ENCODE data around the gene CDK8. TPM values are rescaled to one million over a fixed set of nuclear protein-coding genes. Genes with fewer than 3 reads are reported as not detected.

Gene CDK8
- polyA plus RNA-seq, 3 donors = 3.0 to 10.9 (median 3.3) TPM

- Histone ChIP-seq H3K4me1 (ENCODE audit: control insufficient read depth in 1 of 2, insufficient read depth in 2 of 2, low read length in 2 of 2) (no peaks in the 10 kb centered on the region), H3K4me2 (replicated peaks; ENCODE audit: extremely low read depth, low read length, poor library complexity, severe bottlenecking) (no peak overlapping the region), H2AFZ (ENCODE audit: insufficient read depth, low read depth, low read length, poor library complexity, severe bottlenecking) (no peak overlapping the region), H3K27me3 (ENCODE audit: control insufficient read depth in 2 of 2, insufficient read depth in 2 of 2, low read length in 2 of 2) (no peaks in the 10 kb centered on the region), H4K20me1 (ENCODE audit: insufficient read depth, low read length) (peaks cover 58% of the 10 kb centered on the region), H3K9ac (ENCODE audit: insufficient read depth, low read length, poor library complexity, severe bottlenecking) (no peak overlapping the region), H3K36me3 (replicated peaks in 1 of 2; ENCODE audit: control insufficient read depth in 1 of 2, insufficient read depth in 2 of 2, low read length in 2 of 2) (no peaks in the 10 kb centered on the region), H3K4me3 (replicated peaks in 1 of 3; ENCODE audit: low read depth in 2 of 3, low read length in 3 of 3) (no peak overlapping the region), H3K79me2 (ENCODE audit: insufficient read depth, low read length) (peaks cover 62% of the 10 kb centered on the region), H3K9me3 (replicated peaks in 1 of 2; ENCODE audit: control insufficient read depth in 1 of 2, insufficient read depth in 1 of 2, low read length in 2 of 2) (no peaks in the 10 kb centered on the region), H3K27ac (ENCODE audit: low read depth in 1 of 2, low read length in 2 of 2) (no peak overlapping the region)
- Mint-ChIP-seq H3K27me3 (ENCODE audit: low read depth in 3 of 3) (no peaks in the 10 kb centered on the region), H3K4me3 (no peak overlapping the region), H3K4me1 (peaks cover 3% of the 10 kb centered on the region), H3K27ac (no peak overlapping the region), H3K36me3 (peaks cover 0 to 4% of the 10 kb centered on the region in 2 donors), H3K9me3 (peaks cover 0 to 5% (median 0%) of the 10 kb centered on the region in 7 donors)
- TF ChIP-seq CTCF (IDR thresholded peaks at IDR 0.05) = no peak
- intact Hi-C loops (cut with micrococcal nuclease) = no loop called here
- 100% methylated on average over 1 of the region's 3 CpGs for WGBS (ENCODE audit: insufficient coverage)
- no peak for DNase-seq
Measured at GRCh38 chr13:26270707-26271106, 16.8 kb downstream of the CDK8 start.

DNA sequence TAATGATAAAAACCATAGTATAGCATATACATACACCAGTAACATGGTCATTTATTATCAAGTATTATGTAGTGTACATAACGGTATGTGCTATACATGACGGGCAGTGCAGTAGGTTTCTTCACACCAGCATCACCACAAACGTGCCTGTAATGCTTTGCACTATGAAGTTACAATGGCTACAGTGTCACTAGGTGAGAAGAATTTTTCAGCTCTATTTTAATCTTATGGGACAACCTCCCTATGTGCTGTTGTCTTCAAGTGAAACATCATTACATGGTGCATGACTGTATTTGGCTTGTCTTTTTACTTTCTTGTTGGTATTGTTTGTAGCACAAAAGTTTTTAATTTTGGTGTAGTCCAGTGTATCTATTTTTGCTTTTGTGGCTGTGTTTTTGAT is 18.7 kb downstream of the CDK8 start:
- WGBS (ENCODE audit: insufficient coverage) = no CpG with 5 or more reads among the region's 3 CpGs
- Histone ChIP-seq H3K4me1 (ENCODE audit: control insufficient read depth in 1 of 2, insufficient read depth in 2 of 2, low read length in 2 of 2) (no peaks in the 10 kb centered on the region), H3K36me3 (replicated peaks in 1 of 2; ENCODE audit: control insufficient read depth in 1 of 2, insufficient read depth in 2 of 2, low read length in 2 of 2) (no peaks in the 10 kb centered on the region), H3K9me3 (replicated peaks in 1 of 2; ENCODE audit: control insufficient read depth in 1 of 2, insufficient read depth in 1 of 2, low read length in 2 of 2) (no peaks in the 10 kb centered on the region), H3K27ac (ENCODE audit: low read depth in 1 of 2, low read length in 2 of 2) (no peak overlapping the region), H3K4me2 (replicated peaks; ENCODE audit: extremely low read depth, low read length, poor library complexity, severe bottlenecking) (no peak overlapping the region), H3K9ac (ENCODE audit: insufficient read depth, low read length, poor library complexity, severe bottlenecking) (no peak overlapping the region), H2AFZ (ENCODE audit: insufficient read depth, low read depth, low read length, poor library complexity, severe bottlenecking) (no peak overlapping the region), H3K79me2 (ENCODE audit: insufficient read depth, low read length) (peaks cover 50% of the 10 kb centered on the region), H4K20me1 (ENCODE audit: insufficient read depth, low read length) (peaks cover 39% of the 10 kb centered on the region), H3K27me3 (ENCODE audit: control insufficient read depth in 2 of 2, insufficient read depth in 2 of 2, low read length in 2 of 2) (no peaks in the 10 kb centered on the region), H3K4me3 (replicated peaks in 1 of 3; ENCODE audit: low read depth in 2 of 3, low read length in 3 of 3) (no peak overlapping the region)
- peaks cover 0 to 4% of the 10 kb centered on the region in 2 donors for H3K36me3 Mint-ChIP-seq
- H3K4me3 Mint-ChIP-seq = no peak overlapping the region
- no peaks in the 10 kb centered on the region for H3K27me3 Mint-ChIP-seq (ENCODE audit: low read depth in 3 of 3)
- H3K9me3 Mint-ChIP-seq = peaks cover 0 to 5% (median 2%) of the 10 kb centered on the region in 7 donors
- no peak overlapping the region for H3K27ac Mint-ChIP-seq
- no peak for TF ChIP-seq CTCF (IDR thresholded peaks at IDR 0.05)
- no peaks in the 10 kb centered on the region for H3K4me1 Mint-ChIP-seq
- DNase-seq = no peak
- intact Hi-C loops (cut with micrococcal nuclease) = no loop called here
